HG02970 (cell line): ENCODE results near the gene SRGN.
A peak's percentile ranks its signal among the peaks of the same experiment; 100 is the strongest.
"Not testable (repeated sequence)": the region's sequence is repeated elsewhere in the genome, so short reads cannot be mapped to it uniquely, and the experiment has no call there.

Source experiments
- ATAC-seq: cut with Tn5 transposase; IDR thresholded peaks from one replicate; pipeline ENCODE4 v1.9.1; 2021; ENCODE audit warnings: mild to moderate bottlenecking, moderate library complexity, moderate number of reproducible peaks; ENCODE audit not compliant: unreplicated experiment, low FRiP score

SRGN gene

DNA sequence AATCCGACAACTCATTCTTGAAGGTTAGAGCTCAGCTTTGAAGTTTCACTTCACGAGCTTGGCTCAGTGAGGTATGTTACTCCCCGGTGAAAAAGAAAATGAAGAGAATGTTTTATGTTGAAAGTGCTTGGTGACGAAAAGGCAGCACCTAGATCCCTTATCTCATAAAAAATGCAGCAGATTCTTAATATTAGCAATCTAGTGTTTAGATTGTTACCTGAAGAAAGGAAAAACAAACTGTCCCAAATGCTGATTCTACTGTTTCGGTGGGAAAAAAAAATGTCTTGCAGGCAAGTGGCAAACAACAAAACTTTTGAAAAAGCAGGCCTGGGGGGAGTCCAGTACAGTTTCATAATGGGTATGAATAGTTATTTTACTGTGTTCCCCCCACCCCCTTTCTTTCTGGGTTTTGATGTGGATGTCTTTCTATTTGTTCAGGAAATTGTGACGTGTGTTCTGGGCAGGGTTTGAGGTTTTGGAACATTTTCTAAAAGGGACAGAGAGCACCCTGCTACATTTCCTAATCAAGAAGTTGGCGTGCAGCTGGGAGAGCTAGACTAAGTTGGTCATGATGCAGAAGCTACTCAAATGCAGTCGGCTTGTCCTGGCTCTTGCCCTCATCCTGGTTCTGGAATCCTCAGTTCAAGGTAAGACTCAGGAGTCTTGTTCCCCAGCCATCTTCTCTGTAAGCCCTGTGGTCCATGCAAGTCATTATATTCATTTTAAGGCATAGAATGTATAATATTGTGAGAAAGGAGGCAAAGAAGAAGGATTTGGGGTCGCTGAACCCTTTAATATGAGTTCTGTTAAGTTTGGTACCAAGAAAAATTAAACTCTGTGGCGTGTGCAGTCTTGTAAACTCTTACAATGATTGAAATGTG, at the start of gene SRGN:
SRGN (plus strand) TSS at position 514 of the 881 bp plus-strand sequence; CDS start at position 569, 55 bp downstream.
- peak; percentile 64 for ATAC-seq

GRCh38 chr10:69040904-69041303, 47.0 kb upstream of the SRGN start:
- not testable (repeated sequence) for ATAC-seq

DNA sequence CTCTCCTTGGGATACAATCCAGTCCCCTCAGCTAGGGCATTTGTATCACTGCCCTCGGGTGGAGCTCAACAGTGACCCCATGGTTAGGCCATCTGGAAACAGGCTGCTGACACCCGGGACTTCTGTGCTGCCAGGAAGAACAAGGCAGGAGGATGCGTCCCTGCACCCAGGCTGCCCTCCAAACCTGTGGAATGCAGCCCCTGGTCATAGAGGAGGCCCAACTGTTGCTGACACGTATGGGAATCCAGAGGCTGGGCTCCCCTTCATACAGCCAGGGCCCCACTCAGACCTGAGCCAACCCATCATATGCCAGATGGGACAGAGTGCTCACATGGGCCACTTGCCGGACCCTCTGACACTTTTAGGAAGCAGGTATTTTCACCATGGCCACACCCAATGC, 45.5 kb upstream of the SRGN start:
- no peak for ATAC-seq

- no peak for ATAC-seq
Measured at GRCh38 chr10:69042838-69043237, 45.1 kb upstream of the SRGN start.

- peak; percentile 47 for ATAC-seq
Measured at GRCh38 chr10:69043931-69044531, 43.9 kb upstream of the SRGN start.

DNA sequence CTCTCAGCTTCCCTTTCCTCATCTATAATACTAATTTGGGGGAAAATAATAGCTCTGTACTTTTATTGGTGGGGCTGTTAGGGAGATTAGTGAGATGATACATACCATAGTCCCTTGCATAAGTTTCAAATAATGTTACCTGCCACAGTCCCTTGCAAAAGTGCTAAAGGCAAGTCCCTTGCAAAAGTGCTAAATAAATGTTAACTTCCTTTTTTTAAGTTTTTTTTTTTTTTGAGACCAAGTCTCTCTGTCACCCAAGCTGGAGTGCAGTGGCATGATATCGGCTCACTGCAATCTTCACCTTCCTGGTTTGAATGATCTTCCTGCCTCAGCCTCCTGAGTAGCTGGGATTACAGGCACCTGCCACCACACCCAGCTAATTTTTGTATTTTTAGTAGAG, 43.4 kb upstream of the SRGN start:
- ATAC-seq: peak; percentile 10

GRCh38 chr10:69045441-69046300, 42.2 kb upstream of the SRGN start:
- ATAC-seq: peak; percentile 45

DNA sequence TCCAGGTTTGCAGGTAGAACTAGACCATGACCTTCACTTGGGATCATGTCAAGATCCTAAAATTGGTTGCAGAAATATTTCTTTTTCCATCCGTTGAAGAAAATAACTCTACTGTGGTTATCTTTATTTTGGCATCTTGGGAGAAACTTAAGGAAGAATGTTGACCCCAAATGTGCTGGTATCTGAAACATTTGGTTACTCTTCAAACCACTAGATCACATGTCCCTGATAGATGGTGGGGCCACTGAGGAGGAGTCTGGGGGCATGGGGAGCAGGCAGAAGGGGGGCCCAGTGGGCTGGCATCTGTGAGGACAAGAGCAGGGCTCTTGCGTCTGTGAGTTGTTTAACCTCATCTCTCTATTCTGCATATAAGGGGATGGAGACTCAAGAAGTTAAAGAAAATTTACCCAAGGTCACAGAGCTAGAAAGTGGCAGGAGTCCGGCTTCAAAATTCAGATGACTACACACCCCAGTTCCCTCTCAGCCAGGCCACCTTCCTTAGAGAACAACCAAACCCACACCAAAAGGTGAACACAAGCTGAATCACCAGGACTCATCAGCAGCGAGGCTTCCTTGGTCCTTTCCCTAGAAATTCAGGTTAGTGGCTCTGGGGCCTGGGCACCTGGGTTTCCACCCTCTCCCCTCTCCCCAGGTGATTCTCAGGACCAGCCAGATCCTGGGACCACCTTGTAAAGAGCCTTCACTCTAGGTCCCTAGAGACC, 40.6 kb upstream of the SRGN start:
- no peak for ATAC-seq

DNA sequence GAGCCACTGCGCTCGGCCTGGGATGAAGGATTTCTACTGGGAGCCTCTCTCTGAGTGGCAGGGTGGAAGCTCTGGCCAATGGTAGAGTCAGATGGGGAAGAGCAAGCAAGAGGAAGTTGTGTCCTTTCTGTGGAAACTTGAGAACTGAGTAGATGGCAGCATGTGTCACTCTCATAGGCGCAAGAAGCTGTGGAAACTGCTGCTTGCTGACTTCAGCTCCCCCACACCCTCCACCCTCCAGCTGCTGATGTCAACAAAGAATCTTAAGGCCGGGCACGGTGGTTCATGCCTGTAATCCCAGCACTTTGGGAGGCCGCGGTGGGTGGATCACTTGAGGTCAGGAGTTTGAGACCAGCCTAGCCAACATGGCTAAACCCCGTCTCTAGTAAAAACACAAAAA, 39.8 kb upstream of the SRGN start:
- no peak for ATAC-seq

GRCh38 chr10:69049566-69049961, 38.3 kb upstream of the SRGN start:
- no peak for ATAC-seq

GRCh38 chr10:69051303-69051702, 36.6 kb upstream of the SRGN start:
- ATAC-seq: no peak

- ATAC-seq: no peak
Measured at GRCh38 chr10:69051710-69052487, 36.0 kb upstream of the SRGN start.

GRCh38 chr10:69052736-69053135, 35.2 kb upstream of the SRGN start:
- ATAC-seq: no peak

GRCh38 chr10:69055241-69055640, 32.7 kb upstream of the SRGN start:
- ATAC-seq: no peak

GRCh38 chr10:69056129-69056528, 31.8 kb upstream of the SRGN start:
- ATAC-seq: no peak

GRCh38 chr10:69056536-69057260, 31.2 kb upstream of the SRGN start:
- no peak for ATAC-seq

DNA sequence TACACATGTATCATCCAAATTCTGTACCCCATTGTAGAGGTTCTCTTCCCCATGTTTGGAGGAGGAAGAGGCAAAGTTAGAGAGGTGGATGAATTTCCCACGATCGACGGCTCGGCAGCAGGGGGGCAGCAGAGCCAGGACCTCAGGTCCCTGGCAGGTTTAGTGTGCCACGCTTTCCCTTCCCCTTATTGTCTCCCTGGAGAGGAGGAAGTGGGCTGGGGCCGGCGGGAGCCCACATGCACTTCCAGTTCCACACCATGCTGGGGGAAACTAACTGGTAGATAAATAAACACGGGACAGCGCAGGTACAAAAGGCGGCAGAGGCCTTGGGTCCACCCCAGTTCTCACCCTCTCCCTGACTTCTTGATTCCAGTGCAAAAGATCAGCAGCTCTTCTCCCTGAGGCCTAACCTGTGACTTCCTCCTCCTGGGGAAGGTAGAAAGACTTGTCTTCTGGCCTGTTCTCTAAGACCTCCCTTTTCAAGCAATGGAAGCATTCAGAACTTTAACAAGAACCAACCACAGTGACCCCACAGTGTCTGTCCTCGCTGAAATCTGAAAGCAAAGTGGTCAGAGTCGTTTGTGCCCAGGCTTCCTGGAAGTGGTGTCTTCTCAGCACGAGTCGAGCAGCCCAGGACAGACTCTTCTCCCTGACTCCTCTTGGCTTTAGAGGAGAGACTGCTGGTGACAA, 30.5 kb upstream of the SRGN start:
- ATAC-seq: no peak

DNA sequence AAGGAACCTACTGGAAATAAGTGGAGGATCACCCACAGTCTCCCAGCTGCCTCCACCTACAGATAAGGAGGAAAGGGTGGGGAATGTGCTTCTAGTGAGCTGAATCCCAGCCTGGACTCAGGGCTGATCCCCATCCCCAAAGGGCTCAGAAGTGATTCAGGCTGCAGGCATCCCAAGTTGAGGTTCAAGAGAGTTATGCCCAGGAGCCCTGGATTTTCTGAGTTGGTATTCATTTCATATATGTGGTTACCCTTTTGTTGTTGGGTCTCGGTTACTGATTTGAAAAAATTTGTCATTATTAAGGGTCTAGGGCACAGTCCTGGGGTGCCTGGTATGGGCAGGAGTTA, 30.0 kb upstream of the SRGN start:
- ATAC-seq: no peak
